SH-SY5Y (cell line): ENCODE data around the gene ARID3B.

Source experiments
- GATA2 ChIP-seq: IDR thresholded peaks from 2 replicates; pipeline ENCODE4 v1.6.1; 2011; ENCODE audit warnings: mild to moderate bottlenecking, low read depth, low read length
- GATA3 ChIP-seq: IDR thresholded peaks from 2 replicates; pipeline ENCODE4 v1.6.1; 2011; ENCODE audit warnings: low read depth, mild to moderate bottlenecking, low read length, moderate library complexity

- TF ChIP-seq GATA2 (no peak), GATA3 (no peak)
Observed at GRCh38 chr15:74496648-74497047, 44.4 kb upstream of the ARID3B start.
